ENCODE results near the gene MKLN1.

DNA sequence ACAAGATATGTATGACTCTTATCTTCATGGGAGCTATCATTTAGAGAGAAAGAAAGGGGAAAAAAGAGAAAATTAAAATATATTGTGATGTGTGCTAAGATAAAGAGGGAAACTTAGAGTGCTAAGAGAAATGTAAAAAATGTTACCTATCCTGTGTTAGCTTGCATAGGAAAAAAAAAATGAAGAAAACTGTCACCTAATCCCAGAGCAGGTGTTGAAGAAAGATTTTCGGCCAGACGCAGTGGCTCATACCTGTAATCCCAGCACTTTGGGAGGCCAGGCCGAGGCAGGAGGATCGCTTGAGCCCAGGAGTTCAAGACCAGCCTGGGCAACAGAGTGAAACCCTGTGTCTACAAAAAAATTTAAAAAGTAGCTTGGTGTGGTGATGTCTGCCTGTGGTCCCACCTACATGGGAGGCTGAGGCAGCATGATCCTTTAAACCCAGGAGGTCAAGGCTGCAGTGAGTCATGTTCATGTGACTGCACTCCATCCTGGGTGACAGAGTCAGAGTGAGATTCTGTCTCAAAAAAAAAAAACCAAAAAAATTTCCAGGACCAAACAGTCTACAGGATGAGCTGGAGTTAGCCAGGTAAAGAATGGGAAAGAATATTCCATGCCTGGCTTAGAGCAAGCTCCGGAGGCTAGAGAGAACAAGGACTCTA lies 2.4 kb upstream of the MKLN1 start:
- no peak for TF ChIP-seq EZH2 (IDR thresholded peaks at IDR 0.05; ENCODE audit: borderline replicate concordance, low read depth, low read length, poor library complexity, severe bottlenecking)
- TF ChIP-seq, protein P1, sequence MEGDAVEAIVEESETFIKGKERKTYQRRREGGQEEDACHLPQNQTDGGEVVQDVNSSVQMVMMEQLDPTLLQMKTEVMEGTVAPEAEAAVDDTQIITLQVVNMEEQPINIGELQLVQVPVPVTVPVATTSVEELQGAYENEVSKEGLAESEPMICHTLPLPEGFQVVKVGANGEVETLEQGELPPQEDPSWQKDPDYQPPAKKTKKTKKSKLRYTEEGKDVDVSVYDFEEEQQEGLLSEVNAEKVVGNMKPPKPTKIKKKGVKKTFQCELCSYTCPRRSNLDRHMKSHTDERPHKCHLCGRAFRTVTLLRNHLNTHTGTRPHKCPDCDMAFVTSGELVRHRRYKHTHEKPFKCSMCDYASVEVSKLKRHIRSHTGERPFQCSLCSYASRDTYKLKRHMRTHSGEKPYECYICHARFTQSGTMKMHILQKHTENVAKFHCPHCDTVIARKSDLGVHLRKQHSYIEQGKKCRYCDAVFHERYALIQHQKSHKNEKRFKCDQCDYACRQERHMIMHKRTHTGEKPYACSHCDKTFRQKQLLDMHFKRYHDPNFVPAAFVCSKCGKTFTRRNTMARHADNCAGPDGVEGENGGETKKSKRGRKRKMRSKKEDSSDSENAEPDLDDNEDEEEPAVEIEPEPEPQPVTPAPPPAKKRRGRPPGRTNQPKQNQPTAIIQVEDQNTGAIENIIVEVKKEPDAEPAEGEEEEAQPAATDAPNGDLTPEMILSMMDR (conservative IDR thresholded peaks at IDR 0.05; ENCODE audit: low read depth, low read length): no peak
